GM12878 (cell line): Measurements from ENCODE around the gene EVX2. TPM values are rescaled to one million over a fixed set of nuclear protein-coding genes. Genes with fewer than 3 reads are reported as not detected.

Source experiments
- ATAC-seq: fragments of 200-7000 bp; cut with Tn5 transposase; 3 replicates; pipeline ENCODE4 v1.9.1; 2020; ENCODE audit warnings: mild to moderate bottlenecking, moderate library complexity
- BruUV-seq: library from RNA; stranded (reverse); fragments of 400-500 nt; replicated peaks from 2 replicates; lab custom pipeline; 2021; lab: Mats Ljungman, UMichigan
- CTCF ChIA-PET: fragments of 300-600 bp; sonication (Branson Sonifier 250); formaldehyde crosslinking; extraction: SDS; loops from one replicate; lab custom pipeline; 2021; ENCODE audit warnings: inconsistent platforms; lab: Yijun Ruan, JAX
- POLR2A ChIA-PET: fragments of 350-600 bp; formaldehyde crosslinking; extraction: SDS; loops from one replicate; lab custom pipeline; 2021; ENCODE audit warnings: inconsistent platforms; lab: Charles Lee
- RAD21 ChIA-PET: fragments of 300-600 bp; sonication (Branson Sonifier 250); formaldehyde crosslinking; loops from one replicate; lab custom pipeline; 2023; ENCODE audit warnings: antibody characterized with exemption; ENCODE audit not compliant: unreplicated experiment; lab: Charles Lee
- SMC1A ChIA-PET: fragments of 300-600 bp; sonication (Branson Sonifier 250); formaldehyde crosslinking; loops from one replicate; lab custom pipeline; 2023; ENCODE audit not compliant: unreplicated experiment, uncharacterized antibody; lab: Charles Lee
- DNase-seq: peaks from one replicate; pipeline ENCODE4 v3.0.0-alpha.2; 2011; ENCODE audit warnings: low read depth, low spot score
- FAIRE-seq: peaks from 3 replicates; lab custom pipeline; 2011; peaks lifted over from hg19 to GRCh38; lab: Jason Lieb, UNC
- H2AFZ ChIP-seq: 2 replicates; pipeline ENCODE4 v1.6.0; 2011; ENCODE audit warnings: low read depth, low read length, control low read depth; ENCODE audit not compliant: control insufficient read depth
- H3K27ac ChIP-seq: 2 replicates; pipeline ENCODE4 v1.5.1; 2011; ENCODE audit warnings: control low read depth; ENCODE audit not compliant: control insufficient read depth, insufficient read depth
- H3K27me3 ChIP-seq, 2 experiments: replicated peaks in 1 of 2; 2 replicates each; pipeline versions ENCODE4 v1.6.0 to v1.6.1; 2011; ENCODE audit warnings: low read length in 1 of 2; ENCODE audit not compliant: control insufficient read depth in 2 of 2, insufficient read depth in 2 of 2
- H3K36me3 ChIP-seq, 2 experiments: 2 replicates each; pipeline ENCODE4 v1.5.1; 2011; ENCODE audit warnings: low read length in 1 of 2; ENCODE audit not compliant: control insufficient read depth in 2 of 2, insufficient read depth in 2 of 2
- H3K4me1 ChIP-seq: 2 replicates; pipeline ENCODE4 v1.6.1; 2011; ENCODE audit warnings: mild to moderate bottlenecking, low read length, moderate library complexity, mixed read lengths; ENCODE audit not compliant: control insufficient read depth, insufficient read depth
- H3K4me2 ChIP-seq: 2 replicates; pipeline ENCODE4 v1.6.0; 2011; ENCODE audit warnings: control low read depth; ENCODE audit not compliant: control insufficient read depth, insufficient read depth
- H3K4me3 ChIP-seq: fragments of 200-600 bp; sonication (generic); 2 replicates; pipeline ENCODE4 v1.5.1; 2016
- H3K79me2 ChIP-seq: 2 replicates; pipeline ENCODE4 v1.6.0; 2011; ENCODE audit warnings: low read length; ENCODE audit not compliant: control insufficient read depth, insufficient read depth
- H3K9ac ChIP-seq: 2 replicates; pipeline ENCODE4 v1.8.0; 2011; ENCODE audit warnings: low read length, control low read depth, mixed read lengths; ENCODE audit not compliant: control insufficient read depth, insufficient read depth
- H3K9me3 ChIP-seq: replicated peaks from 3 replicates; pipeline ENCODE4 v1.5.1; 2011; ENCODE audit warnings: mild to moderate bottlenecking, low read length; ENCODE audit not compliant: control insufficient read depth, insufficient read depth
- H4K20me1 ChIP-seq: 2 replicates; pipeline ENCODE4 v1.6.0; 2011; ENCODE audit not compliant: control insufficient read depth, insufficient read depth
- BMI1 ChIP-seq: fragments of 450-650 bp; IDR thresholded peaks from 2 replicates; pipeline ENCODE4 v1.6.1; 2016; ENCODE audit warnings: mild to moderate bottlenecking, moderate library complexity, borderline replicate concordance
- NRF1 ChIP-seq: conservative IDR thresholded peaks from 2 replicates; pipeline ENCODE4 v1.6.1; 2011; ENCODE audit warnings: mild to moderate bottlenecking, low read depth, low read length, improper control_type of control experiment
- RUNX3 ChIP-seq: IDR thresholded peaks from 2 replicates; pipeline ENCODE4 v1.6.1; 2012; ENCODE audit warnings: low read length, inconsistent platforms
- ZNF24 ChIP-seq: fragments of 450-650 bp; IDR thresholded peaks from 2 replicates; pipeline ENCODE4 v1.6.1; 2017; ENCODE audit warnings: antibody characterized with exemption, mild to moderate bottlenecking
- WGBS: methylation state at CpG from one replicate; pipeline ENCODE4 v1.1.6; 2016; ENCODE audit warnings: low lambda C conversion rate; ENCODE audit not compliant: insufficient replicate concordance, insufficient coverage; ENCODE audit errors: missing lambda C conversion rate; 5-methylcytosine and 5-hydroxymethylcytosine counted together
- in situ Hi-C: fragments of 300-500 bp; cut with MboI; formaldehyde crosslinking; loops from 9 replicates; pipeline ENCODE4 v1.14.3; 2018; ENCODE audit warnings: mixed read lengths
- intact Hi-C: fragments of 100-400 bp; cut with micrococcal nuclease; formaldehyde crosslinking; loops from one replicate; pipeline ENCODE4 v1.14.2; 2022; ENCODE audit not compliant: unreplicated experiment
- polyA plus RNA-seq, 11 experiments: library from polyadenylated mRNA; depleted of rRNA in 4 of 11; unstranded in 6 of 11; stranded (reverse) in 5 of 11; fragments of >200 nt; fragmentation: Nextera tagmentation in 4 of 11; fragmentation: Illumina TruSeq in 1 of 11; extraction: Ambion mirVana in 4 of 11; extraction: Trizol in 1 of 11; gene quantifications; 1 replicate in 1 of 11; 2 replicates in 10 of 11; pipeline versions ENCODE4 v1.2.1 to v1.2.3, GENCODE V29; 2011 to 2016; ENCODE audit warnings: inconsistent platforms in 2 of 11, missing spikeins in 2 of 11, low read depth in 1 of 11
- total RNA-seq, 4 experiments: library from RNA; depleted of rRNA in 3 of 4; stranded (reverse); fragments of >200 nt in 3 of 4; fragmentation: Illumina TruSeq in 1 of 4; extraction: Trizol in 1 of 4; gene quantifications; 2 replicates each; pipeline versions ENCODE4 v1.2.1 to v1.2.3, GENCODE V29; 2013 to 2021

Gene EVX2
- total and polyA plus RNA-seq, 10 of the 15 experiments (the other 5 are each of a cell fraction or from before 2014, with no cell fraction given), result not detected

DNA sequence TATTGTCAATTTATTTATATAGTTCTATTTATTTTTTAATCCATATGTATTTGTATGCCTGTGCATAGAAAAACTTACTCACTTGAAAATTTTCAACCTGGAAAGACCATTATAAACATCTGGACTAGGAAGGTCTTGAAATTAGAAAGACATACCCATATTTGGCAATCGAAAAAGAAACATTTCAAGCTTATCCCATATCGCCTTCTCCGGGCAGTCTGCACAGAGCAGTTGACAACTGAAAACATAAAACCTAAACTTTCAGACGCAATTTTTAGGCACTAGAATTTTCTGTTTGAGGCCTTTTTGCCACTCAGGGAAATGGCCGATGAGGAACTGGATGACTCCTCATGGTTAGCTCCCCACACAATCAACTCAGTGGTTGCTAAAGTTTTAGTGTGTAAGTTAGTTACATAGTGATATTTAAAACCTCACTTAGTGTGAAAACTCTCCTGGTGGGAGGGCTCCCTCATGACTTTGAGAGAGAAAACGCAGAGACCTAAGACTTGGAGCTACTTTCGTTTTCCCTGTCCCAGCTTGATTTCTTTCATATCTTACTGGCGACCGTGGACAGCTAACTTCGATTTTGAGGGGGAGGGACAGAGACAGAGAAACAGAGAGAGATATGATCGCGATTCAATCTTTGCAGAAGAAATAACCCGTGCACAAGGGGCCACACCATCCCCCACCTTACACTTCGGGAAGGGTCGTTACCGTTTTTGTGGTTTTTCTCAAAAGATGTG lies 12.7 kb upstream of the EVX2 start:
- no peak for DNase-seq
- no peaks in the 10 kb centered on the region for H3K36me3 ChIP-seq
- no TSS peak for BruUV-seq
- in situ Hi-C loops (loop anchor here (5.0 kb wide), 2 partner anchors 409 to 729 kb away; no protein-coding TSS in a partner anchor), intact Hi-C loops (loop anchor here (2.0 kb wide), 1 partner anchor 786 kb away; no protein-coding TSS in a partner anchor)
- H3K9me3 ChIP-seq, result no peaks in the 10 kb centered on the region; the same call in 2 of the 3 replicates
- H3K27ac ChIP-seq, result no peak overlapping the region
- SMC1A ChIA-PET, result interaction anchor here (0.6 to 4.7 kb wide), 9 partner anchors 8 to 1347 kb away, joined by 3 to 56 read pairs (median 3); no protein-coding TSS in a partner anchor
- no peaks in the 10 kb centered on the region for H4K20me1 ChIP-seq
- CTCF ChIA-PET, result interaction anchor here (0.6 to 3.7 kb wide), 15 partner anchors 12 to 1399 kb away, joined by 3 to 83 read pairs (median 4); partner anchors contain the start of gene EVX2
- no peak overlapping the region; the same call in 1 of the 2 replicates for H3K9ac ChIP-seq
- WGBS, result 31% methylated on average over 16 of the region's 16 CpGs
- FAIRE-seq, result no peak
- POLR2A ChIA-PET, result no interaction called here
- peak overlapping the region; percentile 23; the same call in 1 of the 2 replicates for H2AFZ ChIP-seq
- peaks cover 3% of the 10 kb centered on the region; the same call in 1 of the 2 replicates for H3K4me1 ChIP-seq
- peaks cover 14 to 41% of the 10 kb centered on the region in 2 experiments for H3K27me3 ChIP-seq
- TF ChIP-seq RUNX3 (no peak), BMI1 (peak; percentile 71; the same call in 1 of the 2 replicates)
- peak overlapping the region; percentile 87 for H3K4me2 ChIP-seq
- peak; percentile 10; the same call in 1 of the 3 replicates for ATAC-seq
- H3K79me2 ChIP-seq, result no peaks in the 10 kb centered on the region
- peak overlapping the region; percentile 44 for H3K4me3 ChIP-seq
- RAD21 ChIA-PET, result interaction anchor here (0.8 to 3.0 kb wide), 5 partner anchors 407 to 1347 kb away, joined by 3 to 50 read pairs (median 4); no protein-coding TSS in a partner anchor

DNA sequence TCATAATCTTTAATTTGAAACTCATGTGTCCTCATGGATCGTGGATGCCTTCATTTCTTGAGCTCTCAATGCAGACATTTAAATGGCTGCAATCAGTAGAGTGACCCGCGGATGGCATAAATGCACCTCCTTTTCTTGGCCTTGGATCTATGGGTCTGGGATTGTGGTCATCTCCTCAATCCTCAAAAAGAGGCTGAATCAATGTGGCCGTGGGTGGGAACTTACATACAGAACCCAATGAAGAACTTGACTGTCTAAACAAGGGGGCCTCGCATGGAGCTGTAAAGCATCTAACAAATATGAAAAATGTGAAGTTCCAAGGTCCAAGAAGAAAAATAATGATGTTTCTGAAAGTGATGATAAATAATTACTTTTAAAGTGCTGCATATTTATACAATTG lies 11.7 kb upstream of the EVX2 start:
- ChIA-PET POLR2A (no interaction called here), RAD21 (interaction anchor here (2.8 to 3.0 kb wide), 2 partner anchors 406 to 844 kb away, joined by 10 to 50 read pairs; no protein-coding TSS in a partner anchor), CTCF (interaction anchor here (0.9 to 3.7 kb wide), 4 partner anchors 11 to 539 kb away, joined by 3 to 83 read pairs (median 5); partner anchors contain the start of gene EVX2), SMC1A (interaction anchor here (0.6 to 4.7 kb wide), 3 partner anchors 406 to 1346 kb away, joined by 3 to 56 read pairs (median 3); no protein-coding TSS in a partner anchor)
- Histone ChIP-seq H3K9me3 (no peaks in the 10 kb centered on the region; the same call in 2 of the 3 replicates), H3K4me3 (no peak overlapping the region), H3K4me1 (peaks cover 3% of the 10 kb centered on the region; the same call in 1 of the 2 replicates), H3K27me3 (peaks cover 15 to 42% of the 10 kb centered on the region in 2 experiments), H3K4me2 (no peak overlapping the region), H3K27ac (no peak overlapping the region), H3K9ac (no peak overlapping the region), H4K20me1 (no peaks in the 10 kb centered on the region), H3K79me2 (no peaks in the 10 kb centered on the region), H2AFZ (no peak overlapping the region), H3K36me3 (no peaks in the 10 kb centered on the region)
- BruUV-seq, result no TSS peak
- no peak for DNase-seq
- intact Hi-C loops (no loop called here), in situ Hi-C loops (loop anchor here (5.0 kb wide), 2 partner anchors 408 to 728 kb away; no protein-coding TSS in a partner anchor)
- no peak for TF ChIP-seq NRF1
- no peak for TF ChIP-seq ZNF24
- no peak for ATAC-seq
- WGBS, result 22% methylated on average over 5 of the region's 5 CpGs
- no peak for FAIRE-seq
